ENCODE data around the gene CACNA1D.

DNA sequence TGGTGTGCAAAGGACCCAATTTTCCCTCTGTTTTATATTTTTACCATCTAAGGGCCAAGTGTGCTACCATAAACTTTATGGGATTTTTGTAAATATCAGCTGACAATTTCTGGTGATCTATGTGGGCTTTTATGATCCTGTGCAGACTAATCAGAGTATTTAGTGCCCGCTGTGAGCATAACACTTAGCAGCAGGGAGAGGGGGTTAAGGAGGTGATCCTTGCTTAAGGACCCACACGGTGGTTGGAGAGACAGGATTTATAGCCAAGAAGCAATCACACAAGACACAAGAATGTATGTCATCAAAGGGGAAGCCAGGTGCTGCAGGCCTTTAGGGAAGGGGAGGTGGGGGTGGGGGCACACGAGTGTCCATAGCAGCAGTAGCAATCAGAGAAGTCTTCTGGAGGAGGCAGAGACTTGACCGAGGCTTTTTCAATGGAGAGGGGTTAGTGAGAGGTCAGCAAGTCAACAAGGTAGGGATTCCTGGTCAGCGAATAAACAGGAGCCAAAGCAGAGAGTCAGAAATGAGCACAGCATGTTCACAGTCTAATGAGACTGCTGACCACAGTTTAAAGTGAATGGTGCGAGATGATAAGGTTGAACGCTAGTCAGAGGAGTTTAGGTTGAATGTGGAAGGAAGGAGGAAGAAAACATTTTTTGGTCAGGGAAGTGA is 4.5 kb upstream of the CACNA1D start:
- TF ChIP-seq CTCF (conservative IDR thresholded peaks at IDR 0.05 in 1 of 2, IDR thresholded peaks at IDR 0.05 in 1 of 2; ENCODE audit: low read depth in 1 of 2, low read length in 2 of 2): no peak
- no peak for TF ChIP-seq EZH2 (IDR thresholded peaks at IDR 0.05; ENCODE audit: low read length, missing control alignments)
